ENCODE results near the gene RNF115. TPM values are rescaled to one million over a fixed set of nuclear protein-coding genes. Genes with fewer than 3 reads are reported as not detected.

Gene RNF115
- total RNA-seq, 1 experiment from 2014 or later = 11.0 TPM

- H4K20me1 ChIP-seq (ENCODE audit: control insufficient read depth, insufficient read depth, insufficient read length) = no peaks in the 10 kb centered on the region
- H3K27ac ChIP-seq (ENCODE audit: insufficient read length, low read depth, low read length) = no peak overlapping the region
- H3K23ac ChIP-seq (ENCODE audit: insufficient read length, low read depth, low read length) = no peak overlapping the region
Observed at GRCh38 chr1:145784409-145784808, 39.5 kb downstream of the RNF115 start.

More at GRCh38 chr1:145784409-145784808, 39.5 kb downstream of the RNF115 start:
- no peaks in the 10 kb centered on the region for H3K27me3 ChIP-seq (ENCODE audit: insufficient read depth, low read length)
- no peaks in the 10 kb centered on the region for H3K9me3 ChIP-seq (ENCODE audit: control insufficient read depth, low read depth, low read length)
- H2BK15ac ChIP-seq (ENCODE audit: low read depth, low read length) = no peak overlapping the region
- no peak overlapping the region for H3K4ac ChIP-seq (ENCODE audit: low read depth, low read length)
- no peaks in the 10 kb centered on the region for H3K23me2 ChIP-seq (ENCODE audit: insufficient read length, low read depth, low read length, poor library complexity, severe bottlenecking)
- no peak overlapping the region for H2BK12ac ChIP-seq (ENCODE audit: insufficient read length, low read depth, low read length)
- WGBS (ENCODE audit: extremely low coverage, insufficient read length, low lambda C conversion rate) = no CpG with 5 or more reads among the region's 3 CpGs
- H3K4me2 ChIP-seq (ENCODE audit: insufficient read depth, insufficient read length, low read length) = no peak overlapping the region
- TF ChIP-seq, protein P1, sequence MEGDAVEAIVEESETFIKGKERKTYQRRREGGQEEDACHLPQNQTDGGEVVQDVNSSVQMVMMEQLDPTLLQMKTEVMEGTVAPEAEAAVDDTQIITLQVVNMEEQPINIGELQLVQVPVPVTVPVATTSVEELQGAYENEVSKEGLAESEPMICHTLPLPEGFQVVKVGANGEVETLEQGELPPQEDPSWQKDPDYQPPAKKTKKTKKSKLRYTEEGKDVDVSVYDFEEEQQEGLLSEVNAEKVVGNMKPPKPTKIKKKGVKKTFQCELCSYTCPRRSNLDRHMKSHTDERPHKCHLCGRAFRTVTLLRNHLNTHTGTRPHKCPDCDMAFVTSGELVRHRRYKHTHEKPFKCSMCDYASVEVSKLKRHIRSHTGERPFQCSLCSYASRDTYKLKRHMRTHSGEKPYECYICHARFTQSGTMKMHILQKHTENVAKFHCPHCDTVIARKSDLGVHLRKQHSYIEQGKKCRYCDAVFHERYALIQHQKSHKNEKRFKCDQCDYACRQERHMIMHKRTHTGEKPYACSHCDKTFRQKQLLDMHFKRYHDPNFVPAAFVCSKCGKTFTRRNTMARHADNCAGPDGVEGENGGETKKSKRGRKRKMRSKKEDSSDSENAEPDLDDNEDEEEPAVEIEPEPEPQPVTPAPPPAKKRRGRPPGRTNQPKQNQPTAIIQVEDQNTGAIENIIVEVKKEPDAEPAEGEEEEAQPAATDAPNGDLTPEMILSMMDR (conservative IDR thresholded peaks at IDR 0.05) = no peak
- no peaks in the 10 kb centered on the region for H3K79me1 ChIP-seq (ENCODE audit: insufficient read depth, low read depth, low read length, poor library complexity, severe bottlenecking)
- no peaks in the 10 kb centered on the region for H3K4me1 ChIP-seq (ENCODE audit: insufficient read depth, low read length)
- no peak overlapping the region for H2BK20ac ChIP-seq (ENCODE audit: low read depth, low read length, poor library complexity, severe bottlenecking)
- H3K4me3 Mint-ChIP-seq = no peak overlapping the region
- H3K27ac Mint-ChIP-seq = no peak overlapping the region; a peak in 1 of 7 replicates
- H3T11ph ChIP-seq (ENCODE audit: low read length) = no peak overlapping the region
- peaks cover 0 to 17% (median 10%) of the 10 kb centered on the region in 3 experiments; a peak in 5 of 7 replicates for H3K36me3 Mint-ChIP-seq (ENCODE audit: insufficient read depth in 1 of 3, low read depth in 3 of 3)
- peaks cover 3 to 14% of the 10 kb centered on the region in 2 experiments; a peak in 2 of 4 replicates for H3K4me1 Mint-ChIP-seq
- H4K5ac ChIP-seq (ENCODE audit: insufficient read length, low read depth, low read length) = no peak overlapping the region
- no peak overlapping the region for H3K14ac ChIP-seq (ENCODE audit: insufficient read depth, low read length)
- DNase-seq = no peak
- H3K9ac ChIP-seq (ENCODE audit: extremely low read depth, insufficient read length, low read length) = no peak overlapping the region
- H2BK5ac ChIP-seq (ENCODE audit: insufficient read length, low read length) = no peak overlapping the region
- H2AK5ac ChIP-seq (ENCODE audit: insufficient read length, low read length) = no peak overlapping the region
- no peak overlapping the region for H4K8ac ChIP-seq (replicated peaks; ENCODE audit: insufficient read length, low read depth, low read length)
- H3K18ac ChIP-seq (ENCODE audit: insufficient read length, low read depth, low read length) = no peak overlapping the region
- no peak overlapping the region for H2BK120ac ChIP-seq (ENCODE audit: low read depth, low read length, poor library complexity, severe bottlenecking)
- no peak overlapping the region for H2AFZ ChIP-seq (ENCODE audit: low read length)
- no peaks in the 10 kb centered on the region for H3K9me3 Mint-ChIP-seq
- no peaks in the 10 kb centered on the region for H3K27me3 Mint-ChIP-seq (ENCODE audit: low read depth)
- H3K79me2 ChIP-seq (ENCODE audit: insufficient read depth, low read length) = no peaks in the 10 kb centered on the region
- no peak overlapping the region for H4K91ac ChIP-seq (ENCODE audit: insufficient read length, low read depth, low read length)
- H3K56ac ChIP-seq (ENCODE audit: insufficient read length, low read depth, low read length) = no peak overlapping the region
